GM19467 (cell line): ENCODE results near the gene SPRN.
"Not testable (repeated sequence)": the region's sequence is repeated elsewhere in the genome, so short reads cannot be mapped to it uniquely, and the experiment has no call there.

Source experiments
- ATAC-seq: cut with Tn5 transposase; IDR thresholded peaks from one replicate; pipeline ENCODE4 v1.9.1; 2021; ENCODE audit warnings: mild to moderate bottlenecking, moderate library complexity; ENCODE audit not compliant: unreplicated experiment

Gene SPRN, protein sequence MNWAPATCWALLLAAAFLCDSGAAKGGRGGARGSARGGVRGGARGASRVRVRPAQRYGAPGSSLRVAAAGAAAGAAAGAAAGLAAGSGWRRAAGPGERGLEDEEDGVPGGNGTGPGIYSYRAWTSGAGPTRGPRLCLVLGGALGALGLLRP

DNA sequence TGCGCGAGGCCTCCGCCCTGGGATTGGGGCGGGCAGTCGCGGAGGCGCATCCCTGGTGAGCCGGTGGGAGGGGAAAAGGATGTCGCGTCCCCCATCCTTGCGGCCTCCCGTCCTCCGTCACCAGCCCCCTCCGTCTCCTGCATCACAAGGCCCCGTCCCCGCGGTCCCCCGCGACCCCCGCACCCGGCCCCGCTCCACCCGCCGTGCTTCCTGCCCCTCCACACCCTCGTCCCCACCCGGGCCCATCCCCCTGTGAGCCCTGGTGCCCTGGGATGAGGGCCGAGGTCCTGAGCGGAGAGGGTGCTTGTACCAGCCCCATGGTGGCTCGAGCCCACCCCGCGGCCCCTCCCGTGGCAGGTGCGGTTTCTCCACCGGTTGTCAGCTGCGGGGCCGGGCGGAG is at the start of gene SPRN:
Gene SPRN, minus strand, starts transcription at position 25 of the 400 bp plus-strand sequence. CDS start 944 bp downstream, outside the sequence.
- ATAC-seq = not testable (repeated sequence)

DNA sequence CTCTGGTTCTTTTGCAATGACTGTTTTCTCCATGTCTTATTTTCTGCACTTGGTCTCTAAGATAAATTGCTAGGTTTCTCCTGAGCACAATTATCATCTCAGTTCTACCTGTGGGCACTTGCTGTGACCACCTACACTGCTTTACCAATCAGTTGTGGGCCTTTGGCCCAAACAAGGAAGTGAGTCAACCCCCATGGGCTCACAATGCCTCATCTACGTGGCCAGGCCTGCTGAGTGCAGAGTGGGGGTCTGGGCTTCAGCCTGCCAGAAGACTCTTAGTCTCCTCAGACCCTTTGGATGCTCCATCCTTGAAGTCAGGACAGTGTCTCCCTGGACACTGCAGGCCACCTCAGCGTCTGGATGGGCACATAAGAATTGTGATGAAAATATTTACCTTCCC is 49.6 kb upstream of the SPRN start:
- no peak for ATAC-seq

DNA sequence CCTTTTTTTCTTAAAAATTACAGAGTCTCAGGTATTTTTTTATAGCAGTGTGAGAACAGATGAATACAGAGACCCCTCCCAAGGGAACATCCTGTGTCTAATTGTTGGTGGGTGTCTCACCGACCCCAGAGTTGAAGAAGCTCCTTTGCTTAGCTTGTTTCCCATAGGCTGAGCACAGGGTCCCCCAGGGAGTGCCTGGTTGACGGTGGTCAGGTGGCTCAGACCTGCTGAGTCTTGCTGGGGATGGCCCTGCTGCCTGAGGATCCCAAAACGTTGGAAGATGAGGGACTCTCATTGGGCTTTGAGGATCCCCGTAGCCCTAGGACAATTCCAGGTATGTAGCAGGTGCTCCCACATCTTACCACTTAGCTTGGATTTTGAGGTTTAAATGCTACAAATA is 48.8 kb upstream of the SPRN start:
- no peak for ATAC-seq

DNA sequence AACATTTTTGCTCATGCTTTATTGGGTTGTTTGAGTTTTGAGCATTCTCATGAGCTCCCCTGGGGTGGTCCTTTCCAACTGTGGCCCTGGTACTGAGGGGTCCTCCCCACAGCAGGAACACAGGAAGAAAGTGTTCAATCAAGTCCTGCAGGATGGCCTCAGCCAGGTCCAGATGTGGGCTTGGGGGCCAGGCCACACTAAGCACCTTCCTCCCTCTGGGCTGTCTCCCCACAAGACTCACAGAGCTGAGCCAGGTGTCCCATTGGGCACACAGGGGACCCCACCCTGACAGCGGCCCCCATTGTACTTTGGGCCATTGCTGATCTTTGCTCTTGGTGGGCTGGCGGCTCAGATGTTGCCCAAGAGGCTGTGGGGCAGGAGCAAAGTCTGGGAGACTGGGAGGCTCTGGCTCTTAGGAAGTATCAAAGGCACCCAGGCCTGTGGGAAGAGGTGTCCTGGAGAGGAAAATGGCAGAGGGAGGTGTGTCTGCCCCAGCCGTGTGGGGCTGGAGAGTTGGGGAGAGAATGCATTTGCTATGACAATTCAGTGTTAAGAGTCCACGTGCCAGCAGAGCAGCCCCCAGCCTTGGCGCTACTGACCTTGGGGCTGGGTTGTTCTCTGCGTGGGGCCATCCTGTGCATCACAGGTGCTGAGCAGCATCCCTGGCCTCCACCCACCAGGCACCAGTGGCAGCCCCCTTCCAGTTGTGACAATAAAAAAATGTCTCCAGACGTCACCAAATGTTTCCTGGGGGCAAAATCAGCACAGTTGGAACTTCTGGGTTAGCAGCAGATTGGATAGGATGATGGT is 47.1 kb upstream of the SPRN start:
- no peak for ATAC-seq

DNA sequence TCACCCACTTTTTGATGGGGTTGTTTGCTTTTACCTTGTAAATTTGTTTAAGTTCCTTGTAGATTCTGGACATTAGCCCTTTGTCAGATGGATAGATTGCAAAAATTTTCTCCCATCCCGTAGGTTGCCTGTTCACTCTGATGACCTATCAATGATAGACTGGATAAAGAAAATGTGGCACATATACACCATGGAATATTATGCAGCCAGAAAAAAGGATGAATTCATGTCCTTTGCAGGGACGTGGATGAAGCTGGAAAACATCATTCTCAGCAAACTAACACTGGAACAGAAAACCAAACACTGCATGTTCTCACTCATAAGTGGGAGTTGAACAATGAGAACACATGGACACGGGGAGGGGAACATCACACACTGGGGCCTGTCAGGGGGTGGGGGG is 44.8 kb upstream of the SPRN start:
- not testable (repeated sequence) for ATAC-seq

DNA sequence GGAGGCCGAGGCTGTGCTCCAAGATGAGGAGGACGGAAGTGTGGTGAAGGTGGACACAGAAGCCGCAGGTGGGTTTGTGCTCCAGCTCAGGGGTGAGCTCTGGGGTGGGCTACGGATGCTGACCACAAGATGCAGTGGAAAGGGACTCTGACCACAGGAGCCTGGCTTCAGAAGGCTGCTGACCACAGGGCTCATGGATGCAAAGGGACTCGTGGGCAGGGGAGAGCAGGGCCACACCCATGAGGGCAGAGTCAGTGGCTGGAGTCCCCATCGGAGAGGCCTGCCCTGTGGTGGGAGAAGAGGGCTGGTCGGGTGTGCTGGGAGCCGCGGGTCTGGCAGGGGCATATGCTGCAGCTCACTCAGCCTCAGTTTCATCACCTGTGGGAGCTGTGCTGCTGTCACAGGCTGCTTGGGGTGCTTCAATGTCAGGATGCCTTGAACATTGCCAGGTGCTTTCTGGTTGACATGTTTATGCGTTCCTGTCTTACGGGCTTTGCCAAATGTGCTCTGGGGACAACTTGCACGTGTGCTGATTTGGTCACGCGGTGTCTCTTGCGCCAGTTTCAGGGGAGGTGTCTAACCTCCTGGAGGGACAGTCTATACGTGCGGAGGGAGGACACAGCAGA is 43.0 kb upstream of the SPRN start:
- ATAC-seq = no peak

DNA sequence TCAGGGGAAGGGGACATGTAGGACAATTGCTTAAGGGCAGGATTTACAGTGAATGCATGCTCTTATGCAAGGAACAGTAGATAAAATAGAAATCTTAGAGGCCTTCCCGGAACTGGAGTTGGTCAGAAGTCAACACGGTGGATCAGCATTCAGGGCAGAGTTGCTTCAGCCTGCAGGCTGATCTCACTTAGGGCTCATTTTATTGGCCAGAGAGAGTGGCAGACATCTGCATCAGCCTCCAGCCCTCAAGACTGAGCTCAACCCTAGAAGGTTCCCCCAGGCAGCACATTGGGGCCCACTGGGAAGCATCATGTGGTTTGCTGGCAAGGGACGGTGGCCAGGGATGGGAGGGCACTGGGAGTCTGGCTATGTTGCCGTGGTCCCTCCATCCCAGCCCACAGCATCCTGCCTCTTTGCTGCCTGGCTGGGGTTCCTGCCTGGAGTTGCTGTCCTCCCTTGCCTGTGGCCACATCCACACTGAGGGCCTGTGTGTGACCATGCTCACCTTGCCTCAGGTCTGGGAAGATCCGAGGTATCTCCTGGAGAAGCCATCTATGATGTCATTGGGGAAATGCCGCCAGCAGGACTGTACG is 42.4 kb upstream of the SPRN start:
- no peak for ATAC-seq

DNA sequence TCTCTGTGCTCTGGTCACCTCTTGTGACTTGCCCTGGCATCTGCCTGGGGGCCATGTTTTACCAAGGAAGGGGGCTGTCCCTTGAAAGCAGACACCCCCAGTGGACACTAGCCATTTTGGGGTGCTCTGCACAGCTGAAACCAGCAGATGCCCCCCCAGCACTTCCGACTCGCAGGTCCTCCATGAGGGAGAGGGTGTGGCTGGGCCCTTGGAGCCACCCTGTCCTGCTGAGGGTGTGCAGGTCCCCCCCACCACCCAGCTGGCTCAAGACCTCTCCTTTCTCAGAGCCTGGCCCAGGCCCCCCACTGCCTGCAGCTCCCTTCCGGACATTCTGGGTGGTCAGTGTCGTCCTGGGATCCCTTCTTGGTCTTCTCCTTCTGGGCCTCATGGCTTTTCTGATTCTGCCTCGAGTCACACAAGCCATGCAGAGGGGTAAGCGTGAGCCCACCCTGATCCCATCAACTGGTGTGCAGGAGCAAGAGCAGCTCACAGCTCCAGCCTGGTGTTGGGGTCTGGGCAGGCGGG is 41.6 kb upstream of the SPRN start:
- no peak for ATAC-seq

DNA sequence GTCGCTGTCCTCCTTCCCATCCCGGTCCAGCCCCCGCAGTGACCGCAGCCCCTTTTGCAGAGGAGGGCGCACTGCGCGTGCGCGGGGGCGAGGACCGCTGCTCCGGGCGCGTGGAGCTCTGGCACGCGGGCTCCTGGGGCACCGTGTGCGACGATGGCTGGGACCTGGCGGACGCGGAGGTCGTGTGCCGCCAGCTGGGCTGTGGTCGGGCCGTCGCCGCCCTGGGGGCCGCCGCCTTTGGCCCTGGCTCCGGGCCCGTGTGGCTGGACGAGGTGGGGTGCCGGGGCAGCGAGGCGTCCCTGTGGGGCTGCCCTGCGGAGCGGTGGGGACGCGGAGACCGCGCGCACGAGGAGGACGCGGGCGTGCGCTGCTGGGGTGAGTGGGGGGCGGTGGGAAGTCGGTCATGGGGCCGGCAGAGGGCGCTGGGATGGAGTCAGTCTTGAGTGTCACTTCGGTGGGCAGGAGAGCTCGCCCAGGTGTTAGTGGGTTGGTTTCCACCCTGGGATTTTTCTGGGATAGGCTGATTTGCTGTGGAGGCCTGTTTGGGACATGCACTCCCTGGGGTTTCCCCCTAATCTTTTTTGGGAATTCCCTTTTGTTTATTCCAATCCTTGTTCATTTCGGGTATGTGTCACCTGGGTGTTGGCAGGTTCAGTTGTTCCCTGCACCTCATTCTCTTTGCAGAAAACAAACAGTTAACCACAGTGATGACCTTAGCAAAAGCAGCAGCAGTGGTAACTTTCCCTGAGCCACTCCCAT is 40.9 kb upstream of the SPRN start:
- ATAC-seq = no peak

DNA sequence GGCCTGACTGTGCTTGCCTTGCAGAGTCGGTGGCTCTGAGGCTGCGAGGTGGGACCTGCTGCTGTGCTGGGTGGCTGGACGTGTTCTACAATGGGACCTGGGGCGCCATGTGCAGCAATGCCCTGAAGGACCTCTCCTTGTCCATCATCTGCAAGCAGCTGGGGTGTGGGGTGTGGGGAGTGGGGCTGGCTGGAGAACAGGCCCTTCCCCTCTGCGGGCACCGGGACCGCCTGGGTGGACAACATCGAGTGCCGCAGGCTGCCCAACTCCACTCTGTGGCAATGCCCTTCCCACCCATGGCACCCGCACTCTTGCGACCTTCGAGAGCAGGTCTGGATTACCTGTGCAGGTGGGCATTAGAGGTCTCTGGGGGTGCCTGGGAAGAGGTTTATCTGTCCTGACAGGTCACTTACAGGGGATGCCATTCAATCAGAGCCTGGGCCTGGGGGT is 40.2 kb upstream of the SPRN start:
- ATAC-seq = no peak

DNA sequence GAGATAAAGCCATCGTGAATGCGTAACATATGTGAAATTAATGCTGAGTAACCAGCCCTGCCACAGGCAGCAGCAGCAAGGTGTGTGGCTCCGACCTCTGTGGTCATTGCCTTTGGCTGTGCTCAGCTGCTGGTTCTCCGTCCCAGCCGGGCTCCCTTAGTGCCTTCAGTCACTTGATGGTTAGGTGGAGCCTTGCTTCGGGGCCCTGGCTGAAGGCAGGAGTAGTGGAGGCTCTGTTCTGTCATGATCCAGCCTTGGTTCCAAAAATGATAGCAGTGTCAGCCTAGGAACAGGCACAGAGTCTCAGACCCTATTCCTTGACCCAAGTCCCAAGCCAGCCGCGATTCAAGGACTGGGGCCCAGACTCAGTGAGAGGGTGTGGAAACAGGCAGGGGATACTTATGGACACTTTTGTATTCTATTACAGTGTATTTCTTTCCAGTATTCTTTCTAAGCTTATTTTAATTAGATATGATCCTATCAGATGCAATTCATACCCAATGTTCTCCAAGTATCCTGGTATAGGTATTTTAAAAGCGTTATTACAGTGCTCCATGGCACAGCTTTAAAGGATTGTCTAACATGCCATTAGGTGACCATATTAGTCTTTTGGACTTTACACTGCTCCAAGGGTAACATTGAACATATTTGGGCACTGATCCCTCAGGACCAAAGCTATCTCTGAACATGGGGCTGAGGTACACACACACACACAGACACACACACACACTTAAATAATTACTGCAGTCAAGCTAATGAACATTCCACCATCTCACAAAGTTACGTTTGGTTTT is 38.3 kb upstream of the SPRN start:
- ATAC-seq = no peak

DNA sequence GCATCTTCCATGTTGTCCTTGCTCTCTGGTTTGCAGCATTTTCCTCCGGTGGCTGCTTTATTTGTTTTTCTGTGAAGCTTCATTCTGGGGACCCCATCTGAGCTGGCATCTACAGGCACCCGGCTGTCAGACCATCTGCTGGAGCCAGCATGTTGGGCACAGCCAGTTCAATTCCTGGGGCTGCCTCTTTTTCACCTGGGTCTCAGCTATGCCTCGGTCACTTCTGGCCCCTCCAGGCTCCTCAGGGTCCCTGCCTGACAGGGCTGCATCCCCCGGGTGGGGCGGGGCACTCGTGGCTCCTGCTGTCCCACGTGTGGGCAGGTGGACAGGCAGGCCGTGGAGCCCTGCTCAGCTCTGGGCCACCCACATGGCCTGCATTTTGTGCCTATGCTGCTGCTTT is 37.4 kb upstream of the SPRN start:
- no peak for ATAC-seq

DNA sequence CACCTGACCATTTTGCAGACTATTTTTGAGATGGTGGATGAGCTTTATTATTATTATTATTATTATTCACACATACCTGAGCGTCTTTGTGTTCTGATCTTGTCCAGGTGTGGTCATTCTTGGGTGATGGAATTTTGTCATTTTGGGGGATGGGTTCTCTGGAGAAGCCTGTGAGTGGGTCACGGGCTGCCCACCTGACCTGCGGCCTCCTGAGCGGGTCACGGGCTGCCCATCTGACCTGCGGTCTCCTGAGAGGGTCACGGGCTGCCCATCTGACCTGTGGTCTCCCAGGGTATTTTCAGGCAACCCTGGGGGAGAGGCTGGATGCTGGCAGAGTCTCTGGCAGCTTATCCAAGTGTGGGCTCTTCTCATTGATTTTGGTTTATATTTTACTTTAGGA is 36.6 kb upstream of the SPRN start:
- ATAC-seq = no peak

DNA sequence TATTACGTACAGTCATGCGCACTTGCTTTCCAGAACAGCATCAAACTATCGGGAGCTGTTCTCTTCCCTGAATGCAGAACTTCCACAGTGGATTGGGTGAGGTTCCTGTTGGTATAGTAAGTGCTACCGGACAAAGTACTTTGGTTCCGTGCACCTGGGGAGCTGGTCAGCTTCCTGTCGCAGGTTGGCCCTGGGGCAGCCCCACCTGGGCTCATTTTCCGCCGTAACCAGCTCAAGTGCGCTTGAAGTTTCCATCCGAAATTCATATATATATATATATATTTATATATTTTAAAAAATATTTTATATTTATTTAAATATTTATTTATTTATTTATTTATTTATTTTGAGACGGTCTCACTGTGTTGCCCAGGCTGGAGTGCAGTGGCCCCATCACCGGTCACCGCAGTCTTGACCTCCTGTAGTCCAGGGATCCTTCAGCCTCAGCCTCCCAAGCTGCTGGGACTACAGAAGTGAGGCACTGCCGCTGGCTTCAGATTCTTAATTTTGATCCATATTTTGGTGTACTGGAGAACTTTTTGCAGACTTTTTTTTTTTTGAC is 35.9 kb upstream of the SPRN start:
- no peak for ATAC-seq

DNA sequence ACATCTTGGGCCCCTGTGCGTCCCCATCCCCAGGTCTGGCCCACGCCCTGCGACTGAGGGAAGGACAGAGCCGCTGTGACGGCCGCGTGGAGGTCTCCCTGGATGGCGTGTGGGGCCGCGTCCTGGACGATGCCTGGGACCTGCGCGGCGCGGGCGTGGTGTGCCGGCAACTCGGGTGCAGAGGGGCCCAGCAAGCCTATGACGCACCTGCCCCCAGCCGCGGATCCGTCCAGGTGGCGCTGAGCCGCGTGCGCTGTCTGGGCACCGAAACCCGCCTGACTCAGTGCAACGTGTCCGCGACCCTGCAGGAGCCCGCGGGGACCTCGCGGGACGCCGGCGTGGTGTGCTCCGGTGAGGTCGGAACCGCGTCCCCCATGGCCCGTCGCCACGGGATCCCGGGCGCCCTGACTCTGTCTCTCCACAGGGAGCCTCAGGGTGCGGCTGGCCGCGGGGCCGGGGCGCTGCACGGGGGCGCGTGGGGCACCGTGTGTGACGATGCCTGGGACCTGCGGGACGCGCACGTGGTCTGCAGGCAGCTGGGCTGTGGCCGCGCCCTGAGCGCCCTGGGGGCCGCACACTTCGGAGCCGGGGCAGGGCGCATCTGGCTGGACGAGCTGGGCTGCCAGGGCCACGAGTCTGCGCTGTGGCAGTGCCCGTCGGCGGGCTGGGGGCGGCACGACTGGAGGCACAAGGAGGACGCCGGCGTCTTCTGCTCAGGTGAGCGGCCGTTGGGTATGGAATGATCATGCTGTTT is 35.2 kb upstream of the SPRN start:
- ATAC-seq = no peak

DNA sequence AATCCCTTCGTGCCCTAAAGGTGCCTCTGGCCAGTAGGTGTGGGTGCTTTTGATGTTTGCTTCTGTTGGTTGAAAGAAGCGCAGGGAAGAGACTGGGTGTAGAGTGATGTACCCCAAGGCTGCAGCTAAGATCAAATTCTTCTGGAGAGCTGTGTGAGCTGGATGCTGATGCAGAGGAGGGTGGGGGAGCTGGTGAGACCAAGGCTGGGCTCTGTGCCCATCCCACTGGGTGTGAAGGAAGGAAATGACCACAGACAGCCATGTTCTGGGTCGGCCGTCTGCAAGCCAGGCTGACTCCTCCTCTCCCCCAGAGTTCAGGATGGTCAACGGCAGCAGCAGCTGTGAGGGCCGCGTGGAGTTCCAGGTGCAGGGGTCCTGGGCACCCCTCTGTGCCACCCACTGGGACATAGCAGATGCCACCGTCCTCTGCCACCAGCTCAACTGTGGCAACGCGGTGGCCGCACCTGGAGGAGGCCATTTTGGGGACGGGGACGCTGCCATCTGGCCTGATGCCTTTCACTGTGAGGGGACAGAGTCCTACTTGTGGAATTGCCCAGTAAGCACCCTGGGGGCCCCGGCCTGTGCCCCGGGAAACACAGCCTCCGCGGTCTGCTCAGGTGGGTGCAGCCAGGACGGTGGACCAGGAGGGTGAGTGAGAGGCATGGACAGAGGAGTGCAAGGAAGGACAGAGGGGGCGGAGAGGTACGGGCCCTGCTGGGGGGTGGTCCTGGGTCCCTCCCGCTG is 34.5 kb upstream of the SPRN start:
- no peak for ATAC-seq

DNA sequence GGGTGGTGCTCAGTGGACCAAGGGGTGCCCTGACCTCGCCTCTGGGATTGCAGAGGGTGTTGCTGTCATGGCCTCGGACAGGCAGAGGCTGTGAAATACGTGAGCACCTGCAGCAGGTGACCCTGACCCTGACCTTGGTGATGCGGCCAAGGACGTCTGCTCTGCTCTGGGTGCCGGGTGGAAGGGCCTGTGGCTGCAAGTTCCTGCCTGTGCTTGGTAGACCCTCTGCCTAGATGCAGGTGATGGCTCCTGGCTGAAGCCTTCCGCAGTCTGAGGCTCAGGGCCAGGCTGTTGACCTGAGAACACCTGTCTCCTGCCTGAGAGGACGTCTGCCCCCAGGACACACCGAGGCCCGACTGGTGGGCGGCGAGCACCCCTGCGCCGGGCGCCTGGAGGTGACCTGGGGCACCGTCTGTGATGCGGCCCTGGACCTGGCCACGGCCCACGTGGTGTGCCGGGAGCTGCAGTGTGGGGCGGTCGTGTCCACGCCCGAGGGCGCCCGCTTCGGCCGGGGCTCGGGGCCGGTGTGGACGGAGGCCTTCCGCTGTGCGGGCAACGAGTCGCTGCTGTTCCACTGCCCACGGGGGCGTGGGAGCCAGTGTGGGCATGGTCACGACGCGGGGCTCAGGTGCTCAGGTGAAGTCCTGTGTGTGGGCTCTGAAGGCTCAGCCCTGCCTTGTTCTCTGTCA is 33.7 kb upstream of the SPRN start:
- no peak for ATAC-seq
